HCT116 (cell line): ENCODE measurements around the gene ANKRD10. TPM values are rescaled to one million over a fixed set of nuclear protein-coding genes. Genes with fewer than 3 reads are reported as not detected.
A peak's percentile ranks its signal among the peaks of the same experiment; 100 is the strongest.

Experiments
- ATAC-seq: fragments of 200-7000 bp; cut with Tn5 transposase; 2 replicates; pipeline ENCODE4 v1.9.1; 2020; ENCODE audit warnings: mild to moderate bottlenecking, moderate library complexity
- BruUV-seq: library from RNA; stranded (reverse); fragments of 400-500 nt; replicated peaks from 2 replicates; lab custom pipeline; 2021; lab: Mats Ljungman, UMichigan
- CTCF ChIA-PET: fragments of 300-600 bp; sonication (Branson Sonifier 250); formaldehyde crosslinking; loops from one replicate; lab custom pipeline; 2021; ENCODE audit warnings: antibody characterized with exemption; lab: Charles Lee
- POLR2A ChIA-PET: fragments of 300-600, 350-600 bp; sonication (Branson Sonifier 250); formaldehyde crosslinking; loops from one replicate; lab custom pipeline; 2021; ENCODE audit warnings: antibody characterized with exemption; lab: Charles Lee
- RAD21 ChIA-PET, 2 experiments: fragments of 300-600 bp; sonication (Branson Sonifier 250); formaldehyde crosslinking; loops; one replicate each; lab custom pipeline; 2023; ENCODE audit warnings: low total read pairs in 2 of 2; ENCODE audit not compliant: uncharacterized antibody in 2 of 2, unreplicated experiment in 2 of 2, low non-redundant PET in 1 of 2; lab: Charles Lee
- DNase-seq: peaks from one replicate; pipeline ENCODE4 v3.0.0-alpha.2; 2010; ENCODE audit warnings: low read depth, low spot score
- H2AFZ ChIP-seq: fragments of 200-600 bp; shearing (Covaris generic), sonication (generic); 2 replicates; pipeline ENCODE4 v1.6.1; 2017; ENCODE audit warnings: low read depth, mixed run types, mixed read lengths, antibody characterized with exemption, low read length; ENCODE audit not compliant: poor library complexity, severe bottlenecking
- H3K27ac ChIP-seq: 2 replicates; pipeline ENCODE4 v1.5.1; 2012; ENCODE audit warnings: low read depth, low read length
- H3K27me3 ChIP-seq: fragments of 200-600 bp; sonication (generic); 2 replicates; pipeline ENCODE4 v1.6.1; 2016; ENCODE audit warnings: mixed run types, low read length, mixed read lengths; ENCODE audit not compliant: insufficient read depth
- H3K36me3 ChIP-seq, 2 experiments: fragments of 200-500 bp in 1 of 2; fragments of 200-600 bp in 1 of 2; sonication (Bioruptor generic) in 1 of 2; sonication (generic) in 1 of 2; 2 replicates each; pipeline versions ENCODE4 v1.5.1 to v1.6.1; 2014 to 2016; ENCODE audit warnings: low read length in 2 of 2, inconsistent platforms in 1 of 2, mixed read lengths in 1 of 2, mixed run types in 1 of 2; ENCODE audit not compliant: insufficient read depth in 2 of 2, control insufficient read depth in 1 of 2
- H3K4me1 ChIP-seq, 2 experiments: fragments of 200-600 bp in 1 of 2; sonication (generic) in 1 of 2; 2 replicates each; pipeline versions ENCODE4 v1.5.1 to v1.6.1; 2012 to 2017; ENCODE audit warnings: low read length in 2 of 2, inconsistent platforms in 1 of 2, mild to moderate bottlenecking in 1 of 2, mixed read lengths in 1 of 2, mixed run types in 1 of 2, moderate library complexity in 1 of 2; ENCODE audit not compliant: insufficient read depth in 2 of 2, control insufficient read depth in 1 of 2
- H3K4me2 ChIP-seq: fragments of 200-600 bp; sonication (generic); 2 replicates; pipeline ENCODE4 v1.6.1; 2017; ENCODE audit warnings: mixed run types, low read length, mixed read lengths
- H3K4me3 ChIP-seq, 2 experiments: fragments of 200-600 bp in 1 of 2; sonication (generic) in 1 of 2; replicated peaks in 1 of 2; 2 replicates each; pipeline ENCODE4 v1.5.1; 2011 to 2016; ENCODE audit warnings: low read length in 2 of 2, control low read depth in 1 of 2, low read depth in 1 of 2, mild to moderate bottlenecking in 1 of 2, mixed read lengths in 1 of 2, mixed run types in 1 of 2
- H3K79me2 ChIP-seq: fragments of 200-600 bp; sonication (generic); 2 replicates; pipeline ENCODE4 v1.6.1; 2017; ENCODE audit warnings: mild to moderate bottlenecking, mixed run types, low read length, moderate library complexity, mixed read lengths; ENCODE audit not compliant: insufficient read depth
- H3K9ac ChIP-seq: fragments of 200-600 bp; sonication (generic); 2 replicates; pipeline ENCODE4 v1.6.1; 2016; ENCODE audit warnings: low read length, mixed read lengths
- H3K9me2 ChIP-seq: fragments of 200-600 bp; sonication (generic), shearing (Covaris generic); 2 replicates; pipeline ENCODE4 v1.6.1; 2017; ENCODE audit warnings: mixed run types, mild to moderate bottlenecking, moderate library complexity; ENCODE audit not compliant: insufficient read depth
- H3K9me3 ChIP-seq, 2 experiments: fragments of 200-500 bp in 1 of 2; fragments of 200-600 bp in 1 of 2; sonication (Bioruptor generic) in 1 of 2; sonication (generic) in 1 of 2; 2 replicates each; pipeline ENCODE4 v1.6.1; 2014 to 2017; ENCODE audit warnings: low read length in 2 of 2, mixed read lengths in 2 of 2, inconsistent platforms in 1 of 2, low read depth in 1 of 2, mild to moderate bottlenecking in 1 of 2, mixed run types in 1 of 2, moderate library complexity in 1 of 2; ENCODE audit not compliant: control insufficient read depth in 1 of 2, insufficient read depth in 1 of 2
- H4K20me1 ChIP-seq: fragments of 200-600 bp; sonication (generic), shearing (Covaris generic); 2 replicates; pipeline ENCODE4 v1.6.1; 2017; ENCODE audit warnings: mixed run types, mild to moderate bottlenecking, moderate library complexity; ENCODE audit not compliant: insufficient read depth
- CBX3 ChIP-seq: IDR thresholded peaks from 2 replicates; pipeline ENCODE4 v1.6.1; 2012; ENCODE audit warnings: low read depth
- ELF1 ChIP-seq: IDR thresholded peaks from 2 replicates; pipeline ENCODE4 v1.6.1; 2012; ENCODE audit warnings: low read depth, borderline replicate concordance
- EZH2 ChIP-seq: fragments of 200-600 bp; sonication (generic); IDR thresholded peaks from 2 replicates; pipeline ENCODE4 v1.6.1; 2017; ENCODE audit warnings: antibody characterized with exemption, mixed run types
- EZH2phosphoT487 ChIP-seq: fragments of 200-600 bp; IDR thresholded peaks from 2 replicates; pipeline ENCODE4 v1.6.1; 2018; ENCODE audit warnings: antibody characterized with exemption, borderline replicate concordance
- JUND ChIP-seq: IDR thresholded peaks from 2 replicates; pipeline ENCODE4 v1.6.1; 2012
- POLR2A ChIP-seq: IDR thresholded peaks from 2 replicates; pipeline ENCODE4 v1.7.0; 2011; ENCODE audit warnings: borderline replicate concordance; ENCODE audit not compliant: insufficient read depth, insufficient read length; ENCODE audit errors: extremely low read depth
- POLR2AphosphoS5 ChIP-seq: IDR thresholded peaks from 2 replicates; pipeline ENCODE4 v1.6.1; 2011; ENCODE audit warnings: mild to moderate bottlenecking, low read depth, low read length, moderate library complexity
- SIN3A ChIP-seq: IDR thresholded peaks from 2 replicates; pipeline ENCODE4 v1.6.1; 2012; ENCODE audit warnings: low read depth
- SRF ChIP-seq: IDR thresholded peaks from 2 replicates; pipeline ENCODE4 v1.6.1; 2012; ENCODE audit warnings: low read depth
- TCF7L2 ChIP-seq: IDR thresholded peaks from 2 replicates; pipeline ENCODE4 v1.7.0; 2011; ENCODE audit warnings: borderline replicate concordance, inconsistent platforms; ENCODE audit not compliant: insufficient read depth, insufficient read length; ENCODE audit errors: extremely low read depth
- YY1 ChIP-seq: IDR thresholded peaks from 2 replicates; pipeline ENCODE4 v1.6.1; 2011; ENCODE audit warnings: low read length, low read depth, moderate library complexity, mild to moderate bottlenecking; ENCODE audit not compliant: insufficient replicate concordance; ENCODE audit errors: extremely low read depth
- ZFX ChIP-seq: fragments of 450-650 bp; IDR thresholded peaks from 2 replicates; pipeline ENCODE4 v1.6.1; 2017
- ZNF274 ChIP-seq: fragments of 200-500 bp; sonication (Bioruptor generic); IDR thresholded peaks from 2 replicates; pipeline ENCODE4 v1.6.1; 2014; ENCODE audit warnings: mild to moderate bottlenecking, low read depth, low read length, inconsistent platforms
- intact Hi-C: fragments of 100-400 bp; cut with micrococcal nuclease; formaldehyde crosslinking; loops from 2 replicates; pipeline ENCODE4 v1.10.0; 2022
- total RNA-seq: library from RNA; stranded (reverse); gene quantifications from one replicate; pipeline ENCODE4 v1.2.1, GENCODE V29; 2021; ENCODE audit not compliant: unreplicated experiment
- TF ChIP-seq, protein P1 (sequence below): IDR thresholded peaks from 2 replicates; pipeline ENCODE4 v1.6.1; 2012
- TF ChIP-seq, protein P2 (sequence below): IDR thresholded peaks from 2 replicates; pipeline ENCODE4 v1.6.1; 2011; ENCODE audit warnings: mild to moderate bottlenecking, low read length, moderate library complexity; ENCODE audit not compliant: insufficient replicate concordance; ENCODE audit errors: extremely low read depth
- TF ChIP-seq, protein P3 (sequence below): IDR thresholded peaks from 2 replicates; pipeline ENCODE4 v1.6.1; 2012

ANKRD10 gene
- total RNA-seq, 1 experiment from 2014 or later = 173 TPM

DNA sequence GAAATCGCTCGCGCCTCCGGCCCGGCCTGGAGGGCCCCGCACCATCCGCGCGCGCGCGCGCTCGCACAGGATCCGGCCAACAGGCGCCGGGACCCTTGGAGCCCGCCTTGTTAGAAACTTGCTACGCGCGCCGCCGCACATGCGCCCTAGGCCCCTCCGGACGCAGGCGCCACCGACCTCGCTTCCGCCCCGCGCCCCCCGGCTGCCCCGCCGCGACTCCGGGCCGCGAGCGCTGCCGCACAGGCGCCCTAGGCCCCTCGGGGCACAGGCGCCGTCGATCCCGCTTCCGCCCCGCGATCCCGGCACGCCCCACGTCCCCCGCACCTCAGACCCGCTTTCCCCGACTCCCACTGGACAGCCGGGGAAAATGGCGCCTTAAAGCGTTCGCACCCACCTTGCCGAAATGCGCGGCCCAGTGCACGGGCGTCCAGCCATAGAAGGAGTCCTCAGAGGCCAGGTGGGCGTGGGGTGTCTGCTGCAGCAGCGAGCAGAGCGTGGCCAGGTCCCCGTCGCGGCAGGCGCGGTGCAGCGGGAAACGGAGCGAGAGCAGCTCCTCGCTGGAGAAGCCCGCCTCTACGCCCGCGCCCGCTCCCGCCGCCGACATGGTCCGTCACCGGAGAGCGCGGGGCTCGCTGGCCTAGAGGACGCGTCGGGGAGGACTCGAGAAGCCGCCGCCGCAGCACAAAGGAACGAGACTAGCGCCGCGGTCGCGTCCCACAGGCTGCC, 375 bp downstream of the ANKRD10 start:
- POLR2A ChIA-PET = interaction anchor here (1.0 to 2.5 kb wide), 3 partner anchors 39 to 200 kb away, joined by 3 to 10 read pairs (median 4); no protein-coding TSS in a partner anchor
- DNase-seq = no peak
- BruUV-seq = no TSS peak
- Histone ChIP-seq H3K4me3 (peak overlapping the region; percentile 92 to 95), H3K79me2 (peaks cover 53% of the 10 kb centered on the region), H3K9ac (peak overlapping the region; percentile 98), H4K20me1 (peaks cover 22% of the 10 kb centered on the region; the same call in 1 of the 2 replicates), H3K36me3 (peaks cover 0 to 31% of the 10 kb centered on the region in 2 experiments; a peak in 3 of 4 replicates), H3K4me2 (peak overlapping the region; percentile 91), H3K27me3 (no peaks in the 10 kb centered on the region), H3K4me1 (peaks cover 40 to 54% of the 10 kb centered on the region in 2 experiments), H2AFZ (no peak overlapping the region), H3K9me2 (no peaks in the 10 kb centered on the region), H3K9me3 (no peaks in the 10 kb centered on the region), H3K27ac (peak overlapping the region; percentile 100)
- intact Hi-C loops = loop anchor here (2.0 to 10.0 kb wide), 3 partner anchors 50 to 200 kb away; no protein-coding TSS in a partner anchor
- TF ChIP-seq POLR2A (peak; percentile 53), TCF7L2 (peak; percentile 8), ZFX (peak; percentile 93), POLR2AphosphoS5 (peak; percentile 83), YY1 (peak; percentile 52), JUND (no peak)
- TF ChIP-seq, protein P1, sequence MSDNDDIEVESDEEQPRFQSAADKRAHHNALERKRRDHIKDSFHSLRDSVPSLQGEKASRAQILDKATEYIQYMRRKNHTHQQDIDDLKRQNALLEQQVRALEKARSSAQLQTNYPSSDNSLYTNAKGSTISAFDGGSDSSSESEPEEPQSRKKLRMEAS = no peak
- RAD21 ChIA-PET = no interaction called here
- ATAC-seq = peak; percentile 28
- CTCF ChIA-PET = interaction anchor here (1.0 to 1.5 kb wide), 8 partner anchors 9 to 230 kb away, joined by 3 to 15 read pairs (median 4); no protein-coding TSS in a partner anchor

DNA sequence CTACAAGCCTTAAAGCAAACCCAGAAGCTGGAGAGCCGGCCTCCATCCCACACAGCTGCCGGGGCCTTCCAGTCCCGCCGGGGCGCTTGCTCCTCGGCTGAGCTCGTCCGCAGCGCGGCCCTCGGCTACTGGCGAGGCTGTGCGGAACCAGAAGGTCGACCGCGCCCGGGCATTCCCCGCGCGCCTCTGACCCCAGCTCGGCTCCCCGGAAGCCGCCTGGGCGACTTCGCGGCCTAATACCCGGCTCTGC, 863 bp downstream of the ANKRD10 start:
- H3K9me3 ChIP-seq = no peaks in the 10 kb centered on the region
- no peak overlapping the region for H2AFZ ChIP-seq
- peaks cover 45 to 59% of the 10 kb centered on the region in 2 experiments for H3K4me1 ChIP-seq
- H3K27ac ChIP-seq = peak overlapping the region; percentile 100
- peaks cover 25% of the 10 kb centered on the region; the same call in 1 of the 2 replicates for H4K20me1 ChIP-seq
- peaks cover 58% of the 10 kb centered on the region for H3K79me2 ChIP-seq
- peak overlapping the region; percentile 98 for H3K9ac ChIP-seq
- RAD21 ChIA-PET = no interaction called here
- peak overlapping the region; percentile 92 to 95 for H3K4me3 ChIP-seq
- POLR2A ChIA-PET = interaction anchor here (2.5 kb wide), 1 partner anchor 199 kb away, joined by 10 read pairs; no protein-coding TSS in a partner anchor
- intact Hi-C loops = loop anchor here (2.0 to 10.0 kb wide), 3 partner anchors 51 to 199 kb away; no protein-coding TSS in a partner anchor
- H3K27me3 ChIP-seq = no peaks in the 10 kb centered on the region
- no TSS peak for BruUV-seq
- ATAC-seq (no peak), DNase-seq (no peak)
- H3K9me2 ChIP-seq = no peaks in the 10 kb centered on the region
- peaks cover 0 to 36% of the 10 kb centered on the region in 2 experiments; a peak in 3 of 4 replicates for H3K36me3 ChIP-seq
- peak overlapping the region; percentile 91 for H3K4me2 ChIP-seq
- CTCF ChIA-PET = no interaction called here
- TF ChIP-seq SRF (no peak), TCF7L2 (no peak), SIN3A (no peak), ZNF274 (no peak), POLR2AphosphoS5 (no peak), EZH2 (no peak), EZH2phosphoT487 (no peak), CBX3 (no peak), ELF1 (no peak)
- TF ChIP-seq, protein P1 = no peak
- TF ChIP-seq, protein P2, sequence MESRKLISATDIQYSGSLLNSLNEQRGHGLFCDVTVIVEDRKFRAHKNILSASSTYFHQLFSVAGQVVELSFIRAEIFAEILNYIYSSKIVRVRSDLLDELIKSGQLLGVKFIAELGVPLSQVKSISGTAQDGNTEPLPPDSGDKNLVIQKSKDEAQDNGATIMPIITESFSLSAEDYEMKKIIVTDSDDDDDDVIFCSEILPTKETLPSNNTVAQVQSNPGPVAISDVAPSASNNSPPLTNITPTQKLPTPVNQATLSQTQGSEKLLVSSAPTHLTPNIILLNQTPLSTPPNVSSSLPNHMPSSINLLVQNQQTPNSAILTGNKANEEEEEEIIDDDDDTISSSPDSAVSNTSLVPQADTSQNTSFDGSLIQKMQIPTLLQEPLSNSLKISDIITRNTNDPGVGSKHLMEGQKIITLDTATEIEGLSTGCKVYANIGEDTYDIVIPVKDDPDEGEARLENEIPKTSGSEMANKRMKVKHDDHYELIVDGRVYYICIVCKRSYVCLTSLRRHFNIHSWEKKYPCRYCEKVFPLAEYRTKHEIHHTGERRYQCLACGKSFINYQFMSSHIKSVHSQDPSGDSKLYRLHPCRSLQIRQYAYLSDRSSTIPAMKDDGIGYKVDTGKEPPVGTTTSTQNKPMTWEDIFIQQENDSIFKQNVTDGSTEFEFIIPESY = no peak
- TF ChIP-seq, protein P3, sequence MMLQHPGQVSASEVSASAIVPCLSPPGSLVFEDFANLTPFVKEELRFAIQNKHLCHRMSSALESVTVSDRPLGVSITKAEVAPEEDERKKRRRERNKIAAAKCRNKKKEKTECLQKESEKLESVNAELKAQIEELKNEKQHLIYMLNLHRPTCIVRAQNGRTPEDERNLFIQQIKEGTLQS = no peak
